MG63 (cell line): ENCODE measurements around the gene COPRS. TPM values are rescaled to one million over a fixed set of nuclear protein-coding genes. Genes with fewer than 3 reads are reported as not detected.
"Not testable (repeated sequence)": the region's sequence is repeated elsewhere in the genome, so short reads cannot be mapped to it uniquely, and the experiment has no call there.

Experiments
- DNase-seq: peaks from one replicate; pipeline ENCODE4 v3.0.0-alpha.2; 2020
- H3K27me3 ChIP-seq: fragments of 250-450 bp; sonication (Bioruptor Pico); 2 replicates; pipeline ENCODE4 v1.5.1; 2020; ENCODE audit warnings: mild to moderate bottlenecking, moderate library complexity
- H3K36me3 ChIP-seq: fragments of 250-450 bp; sonication (Bioruptor Pico); 2 replicates; pipeline ENCODE4 v1.5.1; 2020; ENCODE audit warnings: mild to moderate bottlenecking, moderate library complexity
- H3K4me3 ChIP-seq: fragments of 250-450 bp; sonication (Bioruptor Pico); 2 replicates; pipeline ENCODE4 v1.5.1; 2020; ENCODE audit warnings: mild to moderate bottlenecking, moderate library complexity
- H3K9me3 ChIP-seq: fragments of 250-450 bp; sonication (Bioruptor Pico); 2 replicates; pipeline ENCODE4 v1.5.1; 2020; ENCODE audit warnings: mild to moderate bottlenecking, moderate library complexity
- total RNA-seq: library from RNA; depleted of rRNA; stranded (reverse); fragments of >200 nt; shearing (Covaris generic); gene quantifications from 2 replicates; pipeline ENCODE4 v1.2.3, GENCODE V29; 2014; ENCODE audit warnings: low replicate concordance

Gene COPRS
- total RNA-seq, 1 experiment from 2014 or later = 589 TPM

GRCh38 chr17:31825961-31826691 is 32.9 kb downstream of the COPRS start:
- Histone ChIP-seq H3K4me3 (no peak overlapping the region), H3K9me3 (no peaks in the 10 kb centered on the region), H3K27me3 (no peaks in the 10 kb centered on the region), H3K36me3 (no peaks in the 10 kb centered on the region)
- peak; percentile 97 for DNase-seq

- peak; percentile 52 for DNase-seq
- Histone ChIP-seq H3K9me3 (no peaks in the 10 kb centered on the region), H3K27me3 (no peaks in the 10 kb centered on the region), H3K4me3 (no peak overlapping the region), H3K36me3 (no peaks in the 10 kb centered on the region)
Measured at GRCh38 chr17:31824766-31825360, 34.2 kb downstream of the COPRS start.

- no peak for DNase-seq
- Histone ChIP-seq H3K27me3 (no peaks in the 10 kb centered on the region), H3K9me3 (no peaks in the 10 kb centered on the region)
Measured at GRCh38 chr17:31823014-31823413, 36.0 kb downstream of the COPRS start.

GRCh38 chr17:31820691-31821435 is 38.2 kb downstream of the COPRS start:
- Histone ChIP-seq H3K4me3 (no peak overlapping the region), H3K27me3 (no peaks in the 10 kb centered on the region), H3K9me3 (no peaks in the 10 kb centered on the region), H3K36me3 (no peaks in the 10 kb centered on the region)
- DNase-seq = peak; percentile 41

More at GRCh38 chr17:31823014-31823413, 36.0 kb downstream of the COPRS start:
- Histone ChIP-seq H3K4me3 (no peak overlapping the region), H3K36me3 (no peaks in the 10 kb centered on the region)

DNA sequence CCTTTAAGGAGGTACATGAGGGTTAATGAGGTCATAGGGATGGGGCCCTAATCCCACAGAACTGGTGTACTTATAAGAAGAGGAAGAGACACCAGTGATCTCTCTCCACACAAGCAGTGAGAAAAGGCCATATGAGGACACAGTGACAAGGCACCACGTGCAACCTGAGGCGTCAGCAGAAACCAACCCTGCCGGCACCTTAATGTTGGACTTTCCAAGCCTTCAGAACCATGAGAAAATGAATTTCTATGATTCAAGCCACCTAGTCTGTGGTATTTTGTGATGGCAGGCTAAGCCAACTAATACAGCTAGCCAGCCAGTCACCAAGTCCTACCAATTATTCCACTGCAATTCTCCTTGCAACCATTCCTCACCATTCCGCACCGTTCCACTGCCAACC is 39.5 kb downstream of the COPRS start:
- no peaks in the 10 kb centered on the region for H3K27me3 ChIP-seq
- no peak for DNase-seq

DNA sequence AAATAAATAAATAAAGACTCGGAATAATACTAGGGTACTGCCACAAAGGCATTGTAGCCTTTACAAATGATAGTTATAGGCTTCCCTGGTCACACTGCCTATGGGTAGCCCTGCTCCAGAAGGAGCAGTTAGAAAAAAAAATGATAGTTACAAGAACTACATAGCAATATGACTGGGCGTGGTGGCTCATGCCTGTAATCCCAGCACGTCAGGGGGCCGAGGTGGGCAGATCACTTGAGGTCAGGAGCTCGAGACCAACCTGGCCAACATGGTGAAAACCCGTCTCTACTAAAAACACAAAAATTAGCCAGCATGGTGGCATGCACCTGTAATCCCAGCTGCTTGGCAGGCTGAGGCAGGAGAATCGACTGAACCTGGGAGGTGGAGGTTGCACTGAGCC is 40.2 kb downstream of the COPRS start:
- not testable (repeated sequence) for H3K9me3 ChIP-seq, H3K27me3 ChIP-seq, DNase-seq, H3K4me3 ChIP-seq, H3K36me3 ChIP-seq

More for the DNA sequence above, 39.5 kb downstream of the COPRS start:
- Histone ChIP-seq H3K36me3 (no peaks in the 10 kb centered on the region), H3K9me3 (no peaks in the 10 kb centered on the region), H3K4me3 (no peak overlapping the region)

DNA sequence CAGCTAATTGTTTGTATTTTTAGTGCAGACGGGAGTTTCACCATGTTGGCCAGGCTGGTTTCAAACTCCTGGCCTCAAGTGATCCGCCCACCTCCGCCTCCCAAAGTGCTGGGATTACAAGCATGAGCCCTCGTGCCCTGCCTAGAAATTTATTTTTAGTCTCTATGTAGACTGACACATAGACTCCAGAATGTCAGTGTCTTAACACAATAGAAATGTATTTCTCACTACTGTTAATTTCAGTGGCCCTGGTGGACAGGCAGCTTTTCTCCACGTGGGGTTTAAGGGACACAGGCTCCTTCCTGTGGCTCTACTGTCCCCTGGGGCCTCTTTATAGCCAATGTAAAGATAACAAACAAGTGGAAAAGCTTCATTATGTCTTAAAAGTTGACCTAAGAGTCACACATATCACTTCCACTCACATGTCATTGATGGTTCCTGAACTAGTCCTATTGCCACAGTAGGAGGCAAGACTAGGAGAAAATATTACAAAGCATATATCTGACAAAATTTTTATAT is 43.8 kb downstream of the COPRS start:
- Histone ChIP-seq H3K27me3 (no peaks in the 10 kb centered on the region), H3K9me3 (no peaks in the 10 kb centered on the region), H3K4me3 (no peak overlapping the region), H3K36me3 (no peaks in the 10 kb centered on the region)
- DNase-seq = no peak

DNA sequence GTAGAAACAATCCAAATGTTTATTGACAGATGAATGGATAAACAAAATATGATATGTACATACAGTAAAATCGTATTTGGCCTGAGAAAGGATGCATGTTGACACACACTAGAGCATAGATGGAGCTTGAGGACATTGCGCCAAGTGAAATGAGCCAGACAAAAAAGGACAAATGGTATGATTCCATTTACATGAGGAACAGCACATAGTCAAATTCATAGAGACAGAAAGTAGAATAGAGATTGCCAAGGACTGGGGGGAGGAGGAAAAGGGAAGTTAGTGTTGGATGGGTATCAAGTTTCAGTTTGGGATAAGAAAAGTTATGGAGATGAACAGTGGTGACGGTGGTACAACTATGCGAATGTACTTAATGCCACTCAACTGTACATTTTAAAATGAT is 47.9 kb downstream of the COPRS start:
- DNase-seq = peak; percentile 17
- H3K9me3 ChIP-seq = no peaks in the 10 kb centered on the region
- no peak overlapping the region for H3K4me3 ChIP-seq
- no peaks in the 10 kb centered on the region for H3K27me3 ChIP-seq
- no peaks in the 10 kb centered on the region for H3K36me3 ChIP-seq

GRCh38 chr17:31809876-31810275 is 49.2 kb downstream of the COPRS start:
- DNase-seq, H3K36me3 ChIP-seq, H3K4me3 ChIP-seq, H3K9me3 ChIP-seq, H3K27me3 ChIP-seq: not testable (repeated sequence)

DNA sequence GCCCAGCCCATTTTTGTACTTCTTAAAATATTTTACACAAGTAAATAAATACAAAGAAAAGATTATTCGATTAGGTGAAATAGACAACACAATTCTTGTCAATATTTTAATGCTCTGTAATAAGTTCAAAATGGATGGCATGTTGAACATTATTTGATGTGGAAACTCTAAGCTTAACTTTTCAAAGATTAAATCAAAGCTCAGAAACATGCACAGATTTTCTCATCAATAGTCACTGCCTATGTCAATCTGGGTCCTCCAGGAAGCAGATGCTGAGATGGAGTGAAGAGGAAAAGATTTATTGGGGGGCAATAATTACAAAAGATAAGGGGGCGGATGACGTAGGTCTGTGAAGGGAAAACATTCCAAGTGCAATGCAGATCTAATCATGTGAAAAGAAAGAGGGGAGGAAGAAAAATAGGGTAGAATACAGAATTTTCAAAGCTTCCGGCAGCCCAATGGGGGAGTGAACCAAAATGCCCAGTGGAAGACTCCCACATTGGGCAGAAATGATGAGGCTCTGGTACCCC is 50.5 kb downstream of the COPRS start:
- Histone ChIP-seq H3K36me3 (no peaks in the 10 kb centered on the region), H3K9me3 (no peaks in the 10 kb centered on the region), H3K27me3 (no peaks in the 10 kb centered on the region), H3K4me3 (no peak overlapping the region)
- DNase-seq = no peak

GRCh38 chr17:31807846-31808245 is 51.2 kb downstream of the COPRS start:
- no peak for DNase-seq
- Histone ChIP-seq H3K36me3 (no peaks in the 10 kb centered on the region), H3K4me3 (no peak overlapping the region), H3K9me3 (no peaks in the 10 kb centered on the region), H3K27me3 (no peaks in the 10 kb centered on the region)

DNA sequence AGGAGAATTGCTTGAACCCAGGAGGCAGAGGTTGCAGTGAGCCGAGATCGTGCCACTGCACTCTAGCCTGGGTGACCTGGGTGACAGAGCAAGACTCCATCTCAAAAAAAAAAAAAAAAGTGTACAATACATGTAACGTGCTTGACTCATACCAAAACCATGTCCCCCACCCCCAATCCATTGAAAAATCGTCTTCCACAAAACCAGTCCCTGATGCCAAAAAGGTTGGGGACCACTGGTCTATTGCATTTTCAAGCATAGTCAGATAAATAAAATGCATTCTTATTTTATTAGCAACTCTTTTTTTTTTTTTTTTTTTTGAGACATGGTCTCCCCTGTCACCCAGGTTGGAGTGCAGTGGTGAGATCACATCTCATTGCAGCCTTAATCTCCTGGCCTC is 52.1 kb downstream of the COPRS start:
- Histone ChIP-seq H3K36me3 (no peaks in the 10 kb centered on the region), H3K4me3 (no peak overlapping the region), H3K9me3 (no peaks in the 10 kb centered on the region), H3K27me3 (no peaks in the 10 kb centered on the region)
- no peak for DNase-seq

DNA sequence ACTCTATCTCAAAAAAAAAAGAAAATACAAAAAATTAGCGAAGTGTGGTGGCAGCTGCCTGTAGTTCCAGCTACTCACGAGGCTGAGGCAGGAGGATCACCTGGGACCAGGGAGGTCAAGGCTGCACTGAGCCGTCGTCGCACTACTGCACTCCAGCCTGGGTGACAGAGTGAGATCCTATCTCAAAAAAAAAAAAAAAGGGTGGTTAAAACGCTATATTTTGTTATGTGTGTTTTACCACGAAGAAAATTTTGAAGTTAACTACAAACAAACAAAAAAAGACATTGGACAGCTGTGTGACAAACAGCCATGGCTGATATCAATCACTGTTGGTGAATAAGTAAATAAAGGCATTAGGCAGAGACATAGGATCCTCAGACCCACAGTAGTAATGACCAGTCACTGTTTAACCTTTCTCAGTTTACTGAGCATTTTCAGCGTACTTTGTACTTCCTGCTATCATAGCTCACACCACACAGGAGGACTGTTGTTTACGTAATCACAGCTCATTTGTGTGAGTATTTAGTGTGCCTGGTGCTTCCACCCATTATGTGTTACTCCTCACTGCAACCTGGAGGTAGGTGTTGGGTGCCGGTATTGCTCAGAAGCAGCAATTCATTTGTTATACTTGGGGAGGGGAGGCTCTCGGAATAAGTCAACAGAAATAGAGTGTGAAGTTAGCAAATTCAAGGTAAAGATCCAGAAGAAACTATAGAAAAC is 55.4 kb downstream of the COPRS start:
- H3K27me3 ChIP-seq = no peaks in the 10 kb centered on the region
- no peaks in the 10 kb centered on the region for H3K36me3 ChIP-seq
- H3K9me3 ChIP-seq = no peaks in the 10 kb centered on the region
- H3K4me3 ChIP-seq = no peak overlapping the region
- DNase-seq = no peak

DNA sequence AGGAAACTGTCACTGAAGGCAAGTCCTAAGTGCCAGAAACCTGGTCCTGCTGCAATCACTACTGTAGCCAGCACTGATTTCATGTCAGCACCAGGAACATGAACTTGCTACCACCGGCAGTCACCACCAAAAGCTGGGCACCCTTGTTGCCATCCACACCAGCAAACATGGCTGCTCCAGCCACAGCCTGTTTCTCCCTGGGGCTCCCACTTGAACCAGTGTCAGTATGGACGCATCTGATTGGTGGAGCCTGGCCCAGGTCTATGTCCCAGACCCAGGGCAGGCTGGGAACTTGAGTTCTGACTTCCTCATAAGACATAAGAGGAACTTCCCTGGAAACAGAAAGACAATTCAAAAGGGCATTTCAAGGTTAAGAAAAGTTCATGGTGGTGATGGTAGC is 56.5 kb downstream of the COPRS start:
- Histone ChIP-seq H3K27me3 (no peaks in the 10 kb centered on the region), H3K9me3 (no peaks in the 10 kb centered on the region), H3K4me3 (no peak overlapping the region), H3K36me3 (no peaks in the 10 kb centered on the region)
- DNase-seq = no peak
